Thyroid gland (tissue), 4 donors: ENCODE data around the gene MBNL2. TPM values are rescaled to one million over a fixed set of nuclear protein-coding genes. Genes with fewer than 3 reads are reported as not detected.

Experiments used
- DNase-seq, 2 donors: peaks; one replicate each; pipeline ENCODE4 v3.0.0-alpha.2; 2019
- H3K27ac ChIP-seq, 3 donors: fragments of 200-600 bp; sonication (generic); 1 replicate in 2 of 3; 2 replicates in 1 of 3; pipeline ENCODE4 v1.5.1; 2016 to 2019; ENCODE audit warnings: mild to moderate bottlenecking in 1 of 3, moderate library complexity in 1 of 3
- H3K27me3 ChIP-seq: fragments of 200-600 bp; sonication (generic); one replicate; pipeline ENCODE4 v1.5.1; 2019
- H3K36me3 ChIP-seq, 2 donors: fragments of 200-600 bp; sonication (generic); one replicate each; pipeline ENCODE4 v1.5.1; 2016 to 2019
- H3K4me1 ChIP-seq, 2 donors: fragments of 200-600 bp; sonication (generic); one replicate each; pipeline ENCODE4 v1.5.1; 2017 to 2019
- H3K4me3 ChIP-seq, 3 donors: fragments of 200-600 bp; sonication (generic); replicated peaks in 1 of 3; 1 replicate in 2 of 3; 2 replicates in 1 of 3; pipeline ENCODE4 v1.5.1; 2016; ENCODE audit warnings: mild to moderate bottlenecking in 1 of 3
- H3K9me3 ChIP-seq: fragments of 200-600 bp; sonication (generic); one replicate; pipeline ENCODE4 v1.5.1; 2017
- CTCF ChIP-seq, 6 experiments: fragments of 200-600 bp in 3 of 6; fragments of 450-650 bp in 3 of 6; sonication (generic) in 3 of 6; IDR thresholded peaks; one replicate each; pipeline ENCODE4 v1.5.1; 2016 to 2019; ENCODE audit warnings: antibody characterized with exemption in 6 of 6, mild to moderate bottlenecking in 2 of 6, inconsistent platforms in 1 of 6, moderate library complexity in 1 of 6
- POLR2A ChIP-seq, 2 donors: fragments of 450-650 bp; IDR thresholded peaks; one replicate each; pipeline ENCODE4 v1.6.1; 2017; ENCODE audit warnings: antibody characterized with exemption in 2 of 2, mild to moderate bottlenecking in 2 of 2, moderate library complexity in 1 of 2
- WGBS, 2 donors: methylation state at CpG; one replicate each; pipeline ENCODE4 v1.1.5; 2017; 5-methylcytosine and 5-hydroxymethylcytosine counted together
- intact Hi-C: fragments of 100-400 bp; cut with DNase I; formaldehyde crosslinking; loops from one replicate; pipeline ENCODE4 v1.15.1; 2023
- total RNA-seq, 4 donors: library from RNA; depleted of rRNA; stranded (reverse); fragments of >200 nt; gene quantifications; one replicate each; pipeline ENCODE4 v1.2.3, GENCODE V29; 2016

Gene MBNL2
- total RNA-seq, 4 donors from 2014 or later, result 93.4 to 99.9 (median 98.3) TPM

GRCh38 chr13:97360610-97361009 is 138.5 kb downstream of the MBNL2 start:
- Histone ChIP-seq H3K27ac (no peak overlapping the region), H3K4me1 (peaks cover 5 to 10% of the 10 kb centered on the region in 2 donors), H3K4me3 (no peak overlapping the region), H3K9me3 (no peaks in the 10 kb centered on the region), H3K27me3 (no peaks in the 10 kb centered on the region), H3K36me3 (no peaks in the 10 kb centered on the region)
- TF ChIP-seq CTCF (IDR thresholded peaks at IDR 0.05) (no peak), POLR2A (IDR thresholded peaks at IDR 0.05) (no peak)
- no peak for DNase-seq
- WGBS, 2 donors, result 90 to 91% methylated on average over 4 of the region's 4 CpGs
- intact Hi-C loops, result loop anchor here (5.0 kb wide), 1 partner anchor 248 kb away; no protein-coding TSS in a partner anchor

GRCh38 chr13:97364031-97364430 is 141.9 kb downstream of the MBNL2 start:
- Histone ChIP-seq H3K4me3 (no peak overlapping the region), H3K27me3 (no peaks in the 10 kb centered on the region), H3K36me3 (no peaks in the 10 kb centered on the region), H3K9me3 (no peaks in the 10 kb centered on the region), H3K27ac (no peak overlapping the region), H3K4me1 (peaks cover 4 to 22% of the 10 kb centered on the region in 2 donors)
- intact Hi-C loops, result loop anchor here (5.0 kb wide), 1 partner anchor 252 kb away; no protein-coding TSS in a partner anchor
- no peak for TF ChIP-seq POLR2A (IDR thresholded peaks at IDR 0.05)
- no peak for TF ChIP-seq CTCF (IDR thresholded peaks at IDR 0.05)
- 96 to 100% methylated on average over 1 of the region's 1 CpG for WGBS, 2 donors
- DNase-seq, result no peak

- Histone ChIP-seq H3K9me3 (no peaks in the 10 kb centered on the region), H3K27me3 (no peaks in the 10 kb centered on the region), H3K4me1 (peaks cover 4 to 23% of the 10 kb centered on the region in 2 donors), H3K4me3 (no peak overlapping the region), H3K27ac (no peak overlapping the region), H3K36me3 (no peaks in the 10 kb centered on the region)
- WGBS, 2 donors, result 95% methylated on average over 4 of the region's 4 CpGs
- intact Hi-C loops, result loop anchor here (5.0 kb wide), 1 partner anchor 253 kb away; no protein-coding TSS in a partner anchor
- no peak for DNase-seq
- TF ChIP-seq CTCF (IDR thresholded peaks at IDR 0.05), result no peak
- no peak for TF ChIP-seq POLR2A (IDR thresholded peaks at IDR 0.05)
These were observed 142.7 kb downstream of the MBNL2 start for GRCh38 chr13:97364827-97365226.

GRCh38 chr13:97366172-97366688 is 144.1 kb downstream of the MBNL2 start:
- 97 to 98% methylated on average over 5 of the region's 5 CpGs for WGBS, 2 donors
- no peak for DNase-seq
- intact Hi-C loops, result no loop called here
- no peak overlapping the region for H3K27ac ChIP-seq
- H3K9me3 ChIP-seq, result no peaks in the 10 kb centered on the region
- H3K4me3 ChIP-seq, result no peak overlapping the region
- no peaks in the 10 kb centered on the region for H3K27me3 ChIP-seq
- H3K4me1 ChIP-seq, result peaks cover 4 to 23% of the 10 kb centered on the region in 2 donors
- TF ChIP-seq POLR2A (IDR thresholded peaks at IDR 0.05) (no peak), CTCF (IDR thresholded peaks at IDR 0.05) (no peak)
- H3K36me3 ChIP-seq, result no peaks in the 10 kb centered on the region

- Histone ChIP-seq H3K4me1 (peaks cover 4 to 23% of the 10 kb centered on the region in 2 donors), H3K27ac (peak overlapping the region in 2 of 3 donors; percentile 36 to 80), H3K9me3 (no peaks in the 10 kb centered on the region), H3K4me3 (no peak overlapping the region), H3K36me3 (no peaks in the 10 kb centered on the region), H3K27me3 (no peaks in the 10 kb centered on the region)
- intact Hi-C loops, result no loop called here
- TF ChIP-seq CTCF (IDR thresholded peaks at IDR 0.05) (no peak), POLR2A (IDR thresholded peaks at IDR 0.05) (no peak)
- WGBS, 2 donors, result 78 to 80% methylated on average over 15 of the region's 15 CpGs
- DNase-seq, result peak; percentile 33 to 46
These were observed 145.1 kb downstream of the MBNL2 start for GRCh38 chr13:97367016-97367822.
